Liver (tissue), 9 donors: ENCODE measurements around the gene ENOX1. TPM values are rescaled to one million over a fixed set of nuclear protein-coding genes. Genes with fewer than 3 reads are reported as not detected.

ENCODE experiments used
- DNase-seq: peaks from one replicate; pipeline ENCODE4 v3.0.0-alpha.2; 2017; ENCODE audit warnings: low spot score
- H3K27ac ChIP-seq, 2 donors: one replicate each; pipeline ENCODE4 v1.7.0; 2013; ENCODE audit warnings: inconsistent platforms in 2 of 2, low read length in 2 of 2, control low read depth in 1 of 2, low read depth in 1 of 2, mild to moderate bottlenecking in 1 of 2
- H3K27me3 ChIP-seq, 4 donors: one replicate each; pipeline versions ENCODE4 v1.6.1 to v1.7.0; 2013; ENCODE audit warnings: low read length in 3 of 4, inconsistent platforms in 1 of 4, mild to moderate bottlenecking in 1 of 4, moderate library complexity in 1 of 4; ENCODE audit not compliant: control insufficient read depth in 4 of 4, insufficient read depth in 4 of 4
- H3K36me3 ChIP-seq, 4 donors: one replicate each; pipeline versions ENCODE4 v1.6.1 to v1.7.0; 2013; ENCODE audit warnings: low read length in 3 of 4, mild to moderate bottlenecking in 3 of 4, low read depth in 1 of 4, moderate library complexity in 1 of 4; ENCODE audit not compliant: control insufficient read depth in 4 of 4, insufficient read depth in 3 of 4
- H3K4me1 ChIP-seq, 4 donors: one replicate each; pipeline versions ENCODE4 v1.6.1 to v1.7.0; 2013; ENCODE audit warnings: low read length in 3 of 4, mild to moderate bottlenecking in 3 of 4, moderate library complexity in 1 of 4; ENCODE audit not compliant: control insufficient read depth in 4 of 4, insufficient read depth in 4 of 4
- H3K4me3 ChIP-seq, 3 donors: one replicate each; pipeline versions ENCODE4 v1.6.1 to v1.7.0; 2013; ENCODE audit warnings: low read length in 3 of 3, control low read depth in 1 of 3, low read depth in 1 of 3, mild to moderate bottlenecking in 1 of 3
- H3K9ac ChIP-seq, 2 donors: one replicate each; pipeline ENCODE4 v1.7.0; 2013; ENCODE audit warnings: low read length in 2 of 2, mild to moderate bottlenecking in 2 of 2, moderate library complexity in 2 of 2, control low read depth in 1 of 2, low read depth in 1 of 2
- H3K9me3 ChIP-seq, 4 donors: one replicate each; pipeline versions ENCODE4 v1.6.1 to v1.7.0; 2013; ENCODE audit warnings: low read length in 3 of 4; ENCODE audit not compliant: control insufficient read depth in 4 of 4
- ATF3 ChIP-seq: IDR thresholded peaks from 2 replicates; pipeline ENCODE4 v1.6.1; 2016; ENCODE audit warnings: antibody characterized with exemption
- CTCF ChIP-seq: fragments of 150-350 bp; IDR thresholded peaks from 2 replicates; pipeline ENCODE4 v1.5.1; 2017; ENCODE audit warnings: improper control_type of control experiment, low read depth, low read length; ENCODE audit not compliant: missing input control
- EGR1 ChIP-seq, 2 donors: IDR thresholded peaks; 2 replicates each; pipeline ENCODE4 v1.6.1; 2016 to 2018; ENCODE audit warnings: antibody characterized with exemption in 2 of 2, low read depth in 2 of 2
- FOXA1 ChIP-seq: IDR thresholded peaks from 2 replicates; pipeline ENCODE4 v1.6.1; 2016; ENCODE audit warnings: antibody characterized with exemption
- FOXA2 ChIP-seq: IDR thresholded peaks from 2 replicates; pipeline ENCODE4 v1.6.1; 2016; ENCODE audit warnings: antibody characterized with exemption
- GABPA ChIP-seq, 2 donors: IDR thresholded peaks in 1 of 2; conservative IDR thresholded peaks in 1 of 2; 2 replicates each; pipeline ENCODE4 v1.6.1; 2016; ENCODE audit warnings: antibody characterized with exemption in 2 of 2, mild to moderate bottlenecking in 1 of 2, moderate library complexity in 1 of 2
- HNF4A ChIP-seq, 2 donors: conservative IDR thresholded peaks; 2 replicates each; pipeline ENCODE4 v1.6.1; 2016; ENCODE audit warnings: antibody characterized with exemption in 2 of 2, mild to moderate bottlenecking in 2 of 2
- MAX ChIP-seq: IDR thresholded peaks from 2 replicates; pipeline ENCODE4 v1.6.1; 2016; ENCODE audit warnings: antibody characterized with exemption
- NR2F2 ChIP-seq: IDR thresholded peaks from 2 replicates; pipeline ENCODE4 v1.6.1; 2016; ENCODE audit warnings: antibody characterized with exemption
- RAD21 ChIP-seq, 2 donors: IDR thresholded peaks; 2 replicates each; pipeline ENCODE4 v1.6.1; 2016; ENCODE audit warnings: antibody characterized with exemption in 2 of 2, mild to moderate bottlenecking in 2 of 2
- REST ChIP-seq: IDR thresholded peaks from 2 replicates; pipeline ENCODE4 v1.6.1; 2016; ENCODE audit warnings: antibody characterized with exemption, mild to moderate bottlenecking
- RXRA ChIP-seq, 2 donors: IDR thresholded peaks; 2 replicates each; pipeline ENCODE4 v1.6.1; 2017 to 2018; ENCODE audit warnings: antibody characterized with exemption in 2 of 2, mild to moderate bottlenecking in 1 of 2
- SP1 ChIP-seq: IDR thresholded peaks from 2 replicates; pipeline ENCODE4 v1.6.1; 2018; ENCODE audit warnings: antibody characterized with exemption, mild to moderate bottlenecking
- TAF1 ChIP-seq: conservative IDR thresholded peaks from 2 replicates; pipeline ENCODE4 v1.6.1; 2016; ENCODE audit warnings: antibody characterized with exemption, mild to moderate bottlenecking
- YY1 ChIP-seq: IDR thresholded peaks from 2 replicates; pipeline ENCODE4 v1.6.1; 2016; ENCODE audit warnings: antibody characterized with exemption, mild to moderate bottlenecking
- ZBTB33 ChIP-seq: IDR thresholded peaks from 2 replicates; pipeline ENCODE4 v1.6.1; 2016; ENCODE audit warnings: antibody characterized with exemption
- WGBS: extraction: QIAGEN DNeasy Blood & Tissue Kit; methylation state at CpG from one replicate; pipeline ENCODE4 v1.1.7; 2013; 5-methylcytosine and 5-hydroxymethylcytosine counted together
- polyA plus RNA-seq, 2 donors: library from polyadenylated mRNA; stranded (reverse) in 1 of 2; unstranded in 1 of 2; fragments of 200-250 nt in 1 of 2; fragments of >200 nt in 1 of 2; fragmentation: Nextera tagmentation in 1 of 2; extraction: Ambion mirVana in 1 of 2; gene quantifications; one replicate each; pipeline versions ENCODE4 v1.2.1 to v1.2.3, GENCODE V29; 2013 to 2015
- total RNA-seq, 2 donors: library from RNA; depleted of rRNA; stranded (reverse); fragments of >200 nt; gene quantifications; one replicate each; pipeline ENCODE4 v1.2.3, GENCODE V29; 2014
- donor health status: healthy.
- donor health status: healthy.
- donor health status: healthy.
- donor health status: healthy.
- donor health status: healthy.

The ENOX1 gene
- total and polyA plus RNA-seq, 4 donors, result 0.02 to 0.33 (median 0.08) TPM; not detected in 1

GRCh38 chr13:43666403-43666802, 120.4 kb downstream of the ENOX1 start:
- TF ChIP-seq EGR1 (IDR thresholded peaks at IDR 0.05; ENCODE audit: low read depth in 2 of 2) (no peak), MAX (no peak), CTCF (no peak)
- Histone ChIP-seq H3K4me3 (no peak overlapping the region), H3K27ac (no peak overlapping the region), H3K9ac (no peak overlapping the region), H3K27me3 (no peaks in the 10 kb centered on the region), H3K9me3 (no peaks in the 10 kb centered on the region), H3K36me3 (no peaks in the 10 kb centered on the region), H3K4me1 (peaks cover 0 to 13% (median 1%) of the 10 kb centered on the region in 4 donors)
- no peak for DNase-seq
- 85% methylated on average over 2 of the region's 2 CpGs for WGBS

- no peak for DNase-seq
- Histone ChIP-seq H3K36me3 (no peaks in the 10 kb centered on the region), H3K27ac (no peak overlapping the region), H3K9ac (no peak overlapping the region), H3K9me3 (no peaks in the 10 kb centered on the region), H3K27me3 (no peaks in the 10 kb centered on the region), H3K4me3 (no peak overlapping the region), H3K4me1 (peaks cover 0 to 13% (median 1%) of the 10 kb centered on the region in 4 donors)
- 90% methylated on average over 6 of the region's 6 CpGs for WGBS
- no peak for TF ChIP-seq TAF1
- TF ChIP-seq ATF3, result no peak
- TF ChIP-seq YY1, result no peak
Measured at GRCh38 chr13:43665388-43665787, 121.4 kb downstream of the ENOX1 start.

- 29% methylated on average over 1 of the region's 1 CpG for WGBS
- DNase-seq, result no peak
- peaks cover 0 to 13% (median 1%) of the 10 kb centered on the region in 4 donors for H3K4me1 ChIP-seq
- no peak overlapping the region for H3K4me3 ChIP-seq
- no peak overlapping the region for H3K9ac ChIP-seq
- no peaks in the 10 kb centered on the region for H3K27me3 ChIP-seq
- H3K9me3 ChIP-seq, result no peaks in the 10 kb centered on the region
- H3K27ac ChIP-seq, result no peak overlapping the region
- H3K36me3 ChIP-seq, result no peaks in the 10 kb centered on the region
- TF ChIP-seq EGR1 (IDR thresholded peaks at IDR 0.05; ENCODE audit: low read depth in 2 of 2) (no peak), RXRA (IDR thresholded peaks at IDR 0.05) (no peak), RAD21 (IDR thresholded peaks at IDR 0.05) (no peak), YY1 (no peak), HNF4A (conservative IDR thresholded peaks at IDR 0.05) (no peak), FOXA1 (no peak), REST (no peak), ZBTB33 (no peak), ATF3 (no peak), SP1 (no peak), FOXA2 (no peak), TAF1 (no peak), GABPA (IDR thresholded peaks at IDR 0.05 in 1 of 2, conservative IDR thresholded peaks at IDR 0.05 in 1 of 2) (no peak), CTCF (no peak), NR2F2 (no peak), MAX (no peak)
Measured at GRCh38 chr13:43664700-43665191, 122.0 kb downstream of the ENOX1 start.
